ENCODE measurements around the gene LCN12. TPM values are rescaled to one million over a fixed set of nuclear protein-coding genes. Genes with fewer than 3 reads are reported as not detected.
"Not testable (repeated sequence)": the region's sequence is repeated elsewhere in the genome, so short reads cannot be mapped to it uniquely, and the experiment has no call there.

The LCN12 gene
- polyA plus RNA-seq, 3 donors, result 0.67 to 1.4 TPM; not detected in 1

- WGBS, 3 donors, result 39 to 48% (median 43%) methylated on average over 17 to 18 of the region's 18 CpGs
- H3K27ac ChIP-seq (ENCODE audit: low read depth, low read length), result no peak overlapping the region
Measured at GRCh38 chr9:136992819-136993369, 40.8 kb downstream of the LCN12 start.

GRCh38 chr9:136994180-136994887, 42.3 kb downstream of the LCN12 start:
- WGBS, 3 donors, result 67 to 72% (median 72%) methylated on average over 53 to 54 of the region's 54 CpGs
- H3K27ac ChIP-seq (ENCODE audit: low read depth, low read length), result no peak overlapping the region

GRCh38 chr9:136994888-136995230, 42.8 kb downstream of the LCN12 start:
- 41 to 43% (median 42%) methylated on average over 38 to 40 of the region's 40 CpGs for WGBS, 3 donors

GRCh38 chr9:136995362-136995761, 43.3 kb downstream of the LCN12 start:
- no peak overlapping the region for H3K27ac ChIP-seq (ENCODE audit: low read depth, low read length)
- 31 to 41% (median 39%) methylated on average over 28 to 30 of the region's 30 CpGs for WGBS, 3 donors

More at GRCh38 chr9:136994888-136995230, 42.8 kb downstream of the LCN12 start:
- H3K27ac ChIP-seq (ENCODE audit: low read depth, low read length), result no peak overlapping the region

- 21 to 29% (median 21%) methylated on average over 11 to 12 of the region's 12 CpGs for WGBS, 3 donors
Measured at GRCh38 chr9:136995772-136996311, 43.8 kb downstream of the LCN12 start.

GRCh38 chr9:136996361-136997292, 44.6 kb downstream of the LCN12 start, which contains the start of gene CLIC3:
CLIC3 (minus strand) TSS chr9:136996568; CDS start chr9:136996543, 25 bp downstream.
- 22 to 26% (median 23%) methylated on average over 34 to 35 of the region's 35 CpGs for WGBS, 3 donors
- H3K27ac ChIP-seq (ENCODE audit: low read depth, low read length), result no peak within 1 kb of the TSS

More at GRCh38 chr9:136995772-136996311, 43.8 kb downstream of the LCN12 start:
- H3K27ac ChIP-seq (ENCODE audit: low read depth, low read length), result no peak overlapping the region

GRCh38 chr9:136997371-136997770, 45.3 kb downstream of the LCN12 start:
- WGBS, 3 donors, result 71 to 88% (median 80%) methylated on average over 9 to 10 of the region's 10 CpGs
- no peak overlapping the region for H3K27ac ChIP-seq (ENCODE audit: low read depth, low read length)

GRCh38 chr9:136997830-136998234, 45.8 kb downstream of the LCN12 start:
- H3K27ac ChIP-seq (ENCODE audit: low read depth, low read length), result no peak overlapping the region
- WGBS, 3 donors, result 43 to 64% (median 47%) methylated on average over 18 of the region's 18 CpGs

GRCh38 chr9:137000177-137000930, 48.3 kb downstream of the LCN12 start:
- no peak overlapping the region for H3K27ac ChIP-seq (ENCODE audit: low read depth, low read length)
- 50 to 68% (median 53%) methylated on average over 10 of the region's 10 CpGs for WGBS, 3 donors

GRCh38 chr9:137001857-137002645, 50.0 kb downstream of the LCN12 start:
- WGBS, 3 donors, result 83 to 90% (median 89%) methylated on average over 19 to 20 of the region's 20 CpGs
- H3K27ac ChIP-seq (ENCODE audit: low read depth, low read length), result no peak overlapping the region

GRCh38 chr9:137002646-137003041, 50.6 kb downstream of the LCN12 start:
- H3K27ac ChIP-seq (ENCODE audit: low read depth, low read length), result no peak overlapping the region
- WGBS, 3 donors, result 77 to 89% (median 86%) methylated on average over 10 of the region's 10 CpGs

- H3K27ac ChIP-seq (ENCODE audit: low read depth, low read length), result not testable (repeated sequence)
- 37 to 46% (median 46%) methylated on average over 16 to 17 of the region's 17 CpGs for WGBS, 3 donors
Measured at GRCh38 chr9:137004285-137004684, 52.2 kb downstream of the LCN12 start.

Other genes starting within 250 kb of the LCN12 start
- 10 to 100 TPM in 1 of 3 donors, 1 to 10 TPM in 2; 6.0 to 12.8 (median 8.7) TPM for gene DIPK1B, start 239.7 kb upstream of the LCN12 start, polyA plus RNA-seq
- gene LCN10, start 209.3 kb upstream of the LCN12 start, polyA plus RNA-seq, result 10 to 100 TPM in 2 of 3 donors, 1 to 10 TPM in 1; 3.2 to 28.6 (median 15.9) TPM
- 10 to 100 TPM in 2 of 3 donors, 1 to 10 TPM in 1; 4.7 to 48.0 (median 39.0) TPM for gene LCN6, start 203.7 kb upstream of the LCN12 start, polyA plus RNA-seq
- gene LCN8, start 194.0 kb upstream of the LCN12 start, polyA plus RNA-seq, result not detected
- not detected for gene LCN15, start 187.8 kb upstream of the LCN12 start, polyA plus RNA-seq
- 10 to 100 TPM; 74.4 to 89.2 (median 81.8) TPM for gene TMEM141, start 160.9 kb upstream of the LCN12 start, polyA plus RNA-seq
- gene CCDC183, start 155.9 kb upstream of the LCN12 start, polyA plus RNA-seq, result 1 to 10 TPM in 1 of 3 donors, under 1 TPM in 2; 0.42 to 3.1 (median 0.79) TPM
- 10 to 100 TPM; 51.5 to 55.7 (median 54.4) TPM for gene RABL6, start 144.3 kb upstream of the LCN12 start, polyA plus RNA-seq
- gene AJM1, start 109.8 kb upstream of the LCN12 start, polyA plus RNA-seq, result 1 to 10 TPM; 1.2 to 4.0 (median 1.7) TPM
- gene PHPT1, start 102.9 kb upstream of the LCN12 start, polyA plus RNA-seq, result 100 to 1,000 TPM; 141 to 146 (median 143) TPM
- 1 to 10 TPM; 4.9 to 9.8 (median 7.2) TPM for gene MAMDC4, start 99.9 kb upstream of the LCN12 start, polyA plus RNA-seq
- 100 to 1,000 TPM; 351 to 391 (median 379) TPM for gene EDF1, start 86.0 kb upstream of the LCN12 start, polyA plus RNA-seq
- 1 to 10 TPM; 4.0 to 7.2 (median 4.7) TPM for gene TRAF2, start 65.8 kb upstream of the LCN12 start, polyA plus RNA-seq
- gene FBXW5, start 7.5 kb upstream of the LCN12 start, polyA plus RNA-seq, result 100 to 1,000 TPM; 102 to 173 (median 139) TPM
- 1 to 10 TPM in 1 of 3 donors, under 1 TPM in 1, not detected in 1; 0.85 to 1.1 TPM for gene C8G, start 7.0 kb upstream of the LCN12 start, polyA plus RNA-seq
- 100 to 1,000 TPM in 1 of 3 donors, 10 to 100 TPM in 2; 22.4 to 185 (median 74.9) TPM for gene PTGDS, start 25.2 kb downstream of the LCN12 start, polyA plus RNA-seq
- under 1 TPM in 2 of 3 donors, not detected in 1; 0.10 to 0.45 TPM for gene LCNL1, start 30.7 kb downstream of the LCN12 start, polyA plus RNA-seq
- 10 to 100 TPM; 34.1 to 51.5 (median 49.1) TPM for gene PAXX, start 40.1 kb downstream of the LCN12 start, polyA plus RNA-seq
- 1 to 10 TPM in 2 of 3 donors, under 1 TPM in 1; 0.33 to 3.0 (median 3.0) TPM for gene CLIC3, start 44.3 kb downstream of the LCN12 start, polyA plus RNA-seq
- 10 to 100 TPM; 15.8 to 42.9 (median 33.1) TPM for gene ABCA2, start 76.0 kb downstream of the LCN12 start, polyA plus RNA-seq
- 1 to 10 TPM in 2 of 3 donors, under 1 TPM in 1; 0.10 to 1.5 (median 1.1) TPM for gene FUT7, start 79.8 kb downstream of the LCN12 start, polyA plus RNA-seq
- gene NPDC1, start 93.9 kb downstream of the LCN12 start, polyA plus RNA-seq, result 100 to 1,000 TPM in 2 of 3 donors, 10 to 100 TPM in 1; 45.3 to 213 (median 113) TPM
- 1 to 10 TPM in 2 of 3 donors, under 1 TPM in 1; 0.61 to 1.6 (median 1.3) TPM for gene ENTPD2, start 101.8 kb downstream of the LCN12 start, polyA plus RNA-seq
- gene SAPCD2, start 118.3 kb downstream of the LCN12 start, polyA plus RNA-seq, result under 1 TPM; 0.11 to 0.34 (median 0.18) TPM
- gene UAP1L1, start 125.2 kb downstream of the LCN12 start, polyA plus RNA-seq, result 1 to 10 TPM; 3.8 to 9.0 (median 6.0) TPM
- gene MAN1B1, start 134.7 kb downstream of the LCN12 start, polyA plus RNA-seq, result 10 to 100 TPM; 25.8 to 41.6 (median 31.2) TPM
- gene DPP7, start 162.5 kb downstream of the LCN12 start, polyA plus RNA-seq, result 100 to 1,000 TPM; 132 to 152 (median 140) TPM
- under 1 TPM in 1 of 3 donors, not detected in 2; 0.26 TPM for gene GRIN1, start 186.9 kb downstream of the LCN12 start, polyA plus RNA-seq
- gene LRRC26, start 217.8 kb downstream of the LCN12 start, polyA plus RNA-seq, result under 1 TPM in 2 of 3 donors, not detected in 1; 0.40 to 0.47 TPM
- not detected for gene TMEM210, start 219.8 kb downstream of the LCN12 start, polyA plus RNA-seq
- gene ANAPC2, start 236.3 kb downstream of the LCN12 start, polyA plus RNA-seq, result 10 to 100 TPM; 27.5 to 39.9 (median 38.6) TPM
- gene SSNA1, start 236.4 kb downstream of the LCN12 start, polyA plus RNA-seq, result 100 to 1,000 TPM in 1 of 3 donors, 10 to 100 TPM in 2; 70.9 to 103 (median 98.2) TPM
- gene TPRN, start 248.5 kb downstream of the LCN12 start, polyA plus RNA-seq, result 10 to 100 TPM in 1 of 3 donors, 1 to 10 TPM in 2; 4.3 to 67.8 (median 4.5) TPM

All from adipose tissue (tissue), 3 donors.